Pulmonary artery endothelial cell (primary cell): Measurements from ENCODE around the gene MFN2. TPM values are rescaled to one million over a fixed set of nuclear protein-coding genes. Genes with fewer than 3 reads are reported as not detected.

Experiments used
- DNase-seq: peaks from one replicate; pipeline ENCODE4 v3.0.0-alpha.2; 2011; ENCODE audit warnings: low read depth, low spot score
- total RNA-seq: library from RNA; depleted of rRNA; stranded (reverse); fragments of >200 nt; gene quantifications from 2 replicates; pipeline ENCODE4 v1.2.3, GENCODE V29; 2014

Gene MFN2
- total RNA-seq, 1 donor from 2014 or later = 60.5 TPM

- DNase-seq = no peak
These were observed 20.0 kb upstream of the MFN2 start for GRCh38 chr1:11960276-11960675.

- no peak for DNase-seq
These were observed 19.5 kb upstream of the MFN2 start for GRCh38 chr1:11960715-11961114.

GRCh38 chr1:11961230-11961629 is 19.0 kb upstream of the MFN2 start:
- no peak for DNase-seq

GRCh38 chr1:11963622-11964021 is 16.6 kb upstream of the MFN2 start:
- no peak for DNase-seq

GRCh38 chr1:11964656-11965055 is 15.6 kb upstream of the MFN2 start:
- no peak for DNase-seq

GRCh38 chr1:11967028-11967547 is 13.2 kb upstream of the MFN2 start:
- no peak for DNase-seq

GRCh38 chr1:11970441-11971185 is 9.6 kb upstream of the MFN2 start:
- DNase-seq = no peak

- no peak for DNase-seq
These were observed 2.6 kb upstream of the MFN2 start for GRCh38 chr1:11977625-11978024.

GRCh38 chr1:11978301-11978700 is 1.9 kb upstream of the MFN2 start:
- DNase-seq = no peak

GRCh38 chr1:11979028-11979850 is 1.0 kb upstream of the MFN2 start:
- DNase-seq = no peak

GRCh38 chr1:11980676-11980972 is 380 bp downstream of the MFN2 start:
- DNase-seq = no peak

GRCh38 chr1:11981378-11982009 is 1.2 kb downstream of the MFN2 start:
- no peak for DNase-seq

- no peak for DNase-seq
These were observed 1.8 kb downstream of the MFN2 start for GRCh38 chr1:11982010-11982392.

- no peak for DNase-seq
These were observed 3.9 kb downstream of the MFN2 start for GRCh38 chr1:11984121-11984520.

- no peak for DNase-seq
These were observed 4.3 kb downstream of the MFN2 start for GRCh38 chr1:11984576-11984975.

- no peak for DNase-seq
These were observed 4.9 kb downstream of the MFN2 start for GRCh38 chr1:11985171-11985570.

- no peak for DNase-seq
These were observed 5.6 kb downstream of the MFN2 start for GRCh38 chr1:11985851-11986250.

GRCh38 chr1:11989669-11990068 is 9.4 kb downstream of the MFN2 start:
- DNase-seq = no peak

- no peak for DNase-seq
These were observed 10.2 kb downstream of the MFN2 start for GRCh38 chr1:11990303-11991032.

- no peak for DNase-seq
These were observed 11.9 kb downstream of the MFN2 start for GRCh38 chr1:11991969-11992676.
